Liver (tissue), 9 donors: ENCODE data around the gene ZBTB4. TPM values are rescaled to one million over a fixed set of nuclear protein-coding genes. Genes with fewer than 3 reads are reported as not detected.

Source experiments
- DNase-seq: peaks from one replicate; pipeline ENCODE4 v3.0.0-alpha.2; 2017; ENCODE audit warnings: low spot score
- H3K27ac ChIP-seq, 2 donors: one replicate each; pipeline ENCODE4 v1.7.0; 2013; ENCODE audit warnings: inconsistent platforms in 2 of 2, low read length in 2 of 2, control low read depth in 1 of 2, low read depth in 1 of 2, mild to moderate bottlenecking in 1 of 2
- H3K27me3 ChIP-seq, 4 donors: one replicate each; pipeline versions ENCODE4 v1.6.1 to v1.7.0; 2013; ENCODE audit warnings: low read length in 3 of 4, inconsistent platforms in 1 of 4, mild to moderate bottlenecking in 1 of 4, moderate library complexity in 1 of 4; ENCODE audit not compliant: control insufficient read depth in 4 of 4, insufficient read depth in 4 of 4
- H3K36me3 ChIP-seq, 4 donors: one replicate each; pipeline versions ENCODE4 v1.6.1 to v1.7.0; 2013; ENCODE audit warnings: low read length in 3 of 4, mild to moderate bottlenecking in 3 of 4, low read depth in 1 of 4, moderate library complexity in 1 of 4; ENCODE audit not compliant: control insufficient read depth in 4 of 4, insufficient read depth in 3 of 4
- H3K4me1 ChIP-seq, 4 donors: one replicate each; pipeline versions ENCODE4 v1.6.1 to v1.7.0; 2013; ENCODE audit warnings: low read length in 3 of 4, mild to moderate bottlenecking in 3 of 4, moderate library complexity in 1 of 4; ENCODE audit not compliant: control insufficient read depth in 4 of 4, insufficient read depth in 4 of 4
- H3K4me3 ChIP-seq, 3 donors: one replicate each; pipeline versions ENCODE4 v1.6.1 to v1.7.0; 2013; ENCODE audit warnings: low read length in 3 of 3, control low read depth in 1 of 3, low read depth in 1 of 3, mild to moderate bottlenecking in 1 of 3
- H3K9ac ChIP-seq, 2 donors: one replicate each; pipeline ENCODE4 v1.7.0; 2013; ENCODE audit warnings: low read length in 2 of 2, mild to moderate bottlenecking in 2 of 2, moderate library complexity in 2 of 2, control low read depth in 1 of 2, low read depth in 1 of 2
- H3K9me3 ChIP-seq, 4 donors: one replicate each; pipeline versions ENCODE4 v1.6.1 to v1.7.0; 2013; ENCODE audit warnings: low read length in 3 of 4; ENCODE audit not compliant: control insufficient read depth in 4 of 4
- CTCF ChIP-seq: fragments of 150-350 bp; IDR thresholded peaks from 2 replicates; pipeline ENCODE4 v1.5.1; 2017; ENCODE audit warnings: improper control_type of control experiment, low read depth, low read length; ENCODE audit not compliant: missing input control
- EGR1 ChIP-seq, 2 donors: IDR thresholded peaks; 2 replicates each; pipeline ENCODE4 v1.6.1; 2016 to 2018; ENCODE audit warnings: antibody characterized with exemption in 2 of 2, low read depth in 2 of 2
- FOXA1 ChIP-seq: IDR thresholded peaks from 2 replicates; pipeline ENCODE4 v1.6.1; 2016; ENCODE audit warnings: antibody characterized with exemption
- FOXA2 ChIP-seq: IDR thresholded peaks from 2 replicates; pipeline ENCODE4 v1.6.1; 2016; ENCODE audit warnings: antibody characterized with exemption
- GABPA ChIP-seq, 2 donors: IDR thresholded peaks in 1 of 2; conservative IDR thresholded peaks in 1 of 2; 2 replicates each; pipeline ENCODE4 v1.6.1; 2016; ENCODE audit warnings: antibody characterized with exemption in 2 of 2, mild to moderate bottlenecking in 1 of 2, moderate library complexity in 1 of 2
- HNF4G ChIP-seq: IDR thresholded peaks from 2 replicates; pipeline ENCODE4 v1.6.1; 2016; ENCODE audit warnings: antibody characterized with exemption
- NR2F2 ChIP-seq: IDR thresholded peaks from 2 replicates; pipeline ENCODE4 v1.6.1; 2016; ENCODE audit warnings: antibody characterized with exemption
- RAD21 ChIP-seq, 2 donors: IDR thresholded peaks; 2 replicates each; pipeline ENCODE4 v1.6.1; 2016; ENCODE audit warnings: antibody characterized with exemption in 2 of 2, mild to moderate bottlenecking in 2 of 2
- RXRA ChIP-seq, 2 donors: IDR thresholded peaks; 2 replicates each; pipeline ENCODE4 v1.6.1; 2017 to 2018; ENCODE audit warnings: antibody characterized with exemption in 2 of 2, mild to moderate bottlenecking in 1 of 2
- SP1 ChIP-seq: IDR thresholded peaks from 2 replicates; pipeline ENCODE4 v1.6.1; 2018; ENCODE audit warnings: antibody characterized with exemption, mild to moderate bottlenecking
- TAF1 ChIP-seq: conservative IDR thresholded peaks from 2 replicates; pipeline ENCODE4 v1.6.1; 2016; ENCODE audit warnings: antibody characterized with exemption, mild to moderate bottlenecking
- WGBS: extraction: QIAGEN DNeasy Blood & Tissue Kit; methylation state at CpG from one replicate; pipeline ENCODE4 v1.1.7; 2013; 5-methylcytosine and 5-hydroxymethylcytosine counted together
- polyA plus RNA-seq, 2 donors: library from polyadenylated mRNA; stranded (reverse) in 1 of 2; unstranded in 1 of 2; fragments of 200-250 nt in 1 of 2; fragments of >200 nt in 1 of 2; fragmentation: Nextera tagmentation in 1 of 2; extraction: Ambion mirVana in 1 of 2; gene quantifications; one replicate each; pipeline versions ENCODE4 v1.2.1 to v1.2.3, GENCODE V29; 2013 to 2015
- total RNA-seq, 2 donors: library from RNA; depleted of rRNA; stranded (reverse); fragments of >200 nt; gene quantifications; one replicate each; pipeline ENCODE4 v1.2.3, GENCODE V29; 2014
- TF ChIP-seq, protein P1 (sequence below): IDR thresholded peaks from 2 replicates; pipeline ENCODE4 v1.6.1; 2016; ENCODE audit warnings: antibody characterized with exemption
- donor health status: healthy.
- donor health status: healthy.
- donor health status: healthy.
- donor health status: healthy.
- donor health status: healthy.

Gene ZBTB4
- total and polyA plus RNA-seq, 4 donors: 1.5 to 6.0 (median 5.1) TPM

DNA sequence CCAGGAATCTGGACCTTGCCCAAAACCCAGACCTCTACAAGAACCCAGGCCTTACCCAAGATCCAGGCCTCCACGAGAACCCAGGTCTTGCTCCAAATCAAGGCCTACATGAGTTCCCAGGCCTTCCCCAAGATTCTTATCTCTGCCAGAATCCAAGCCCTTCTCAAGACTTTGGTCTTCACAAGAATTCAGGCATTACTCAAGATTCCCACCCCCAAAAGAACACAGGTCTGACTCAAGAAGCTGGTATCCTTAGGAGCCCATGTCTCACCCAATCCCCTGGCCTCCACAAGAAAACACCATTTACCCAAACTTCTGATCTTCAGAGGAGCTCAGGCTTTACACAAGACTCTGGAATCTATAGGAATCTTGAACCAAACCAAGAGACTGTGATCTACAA is 48.2 kb downstream of the ZBTB4 start:
- Histone ChIP-seq H3K36me3 (no peaks in the 10 kb centered on the region), H3K27ac (no peak overlapping the region), H3K27me3 (no peaks in the 10 kb centered on the region), H3K4me1 (peaks cover 5 to 14% (median 13%) of the 10 kb centered on the region in 4 donors), H3K9me3 (no peaks in the 10 kb centered on the region), H3K9ac (no peak overlapping the region), H3K4me3 (no peak overlapping the region)
- 92% methylated on average over 1 of the region's 1 CpG for WGBS
- TF ChIP-seq RAD21 (IDR thresholded peaks at IDR 0.05): no peak
- DNase-seq: no peak

GRCh38 chr17:7429722-7430121 is 49.7 kb downstream of the ZBTB4 start:
- H3K9me3 ChIP-seq: no peaks in the 10 kb centered on the region
- DNase-seq: no peak
- no peaks in the 10 kb centered on the region for H3K4me1 ChIP-seq
- no peaks in the 10 kb centered on the region for H3K36me3 ChIP-seq
- 91% methylated on average over 10 of the region's 10 CpGs for WGBS
- TF ChIP-seq FOXA2 (no peak), EGR1 (IDR thresholded peaks at IDR 0.05; ENCODE audit: low read depth in 2 of 2) (no peak), TAF1 (no peak), FOXA1 (no peak), CTCF (no peak), GABPA (IDR thresholded peaks at IDR 0.05 in 1 of 2, conservative IDR thresholded peaks at IDR 0.05 in 1 of 2) (no peak)
- TF ChIP-seq, protein P1, sequence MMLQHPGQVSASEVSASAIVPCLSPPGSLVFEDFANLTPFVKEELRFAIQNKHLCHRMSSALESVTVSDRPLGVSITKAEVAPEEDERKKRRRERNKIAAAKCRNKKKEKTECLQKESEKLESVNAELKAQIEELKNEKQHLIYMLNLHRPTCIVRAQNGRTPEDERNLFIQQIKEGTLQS: no peak
- no peaks in the 10 kb centered on the region for H3K27me3 ChIP-seq
- no peak overlapping the region for H3K27ac ChIP-seq
- no peak overlapping the region for H3K4me3 ChIP-seq
- H3K9ac ChIP-seq: no peak overlapping the region

- Histone ChIP-seq H3K9ac (no peak within 1 kb of the TSS), H3K27ac (no peak within 1 kb of the TSS), H3K9me3 (no peaks in the 10 kb centered on the region), H3K4me1 (no peaks in the 10 kb centered on the region), H3K4me3 (no peak within 1 kb of the TSS), H3K27me3 (no peaks in the 10 kb centered on the region), H3K36me3 (no peaks in the 10 kb centered on the region)
- no peak for TF ChIP-seq SP1
- no peak for DNase-seq
- 77% methylated on average over 5 of the region's 5 CpGs for WGBS
These were observed 50.9 kb downstream of the ZBTB4 start, which contains the start of gene SPEM3 for GRCh38 chr17:7428557-7428956. SPEM3 (plus strand) TSS chr17:7428857; CDS start chr17:7428903, 46 bp downstream.

- H3K9ac ChIP-seq: no peak overlapping the region
- 88% methylated on average over 7 of the region's 7 CpGs for WGBS
- H3K36me3 ChIP-seq: no peaks in the 10 kb centered on the region
- H3K4me3 ChIP-seq: no peak overlapping the region
- no peaks in the 10 kb centered on the region for H3K9me3 ChIP-seq
- no peak for DNase-seq
- TF ChIP-seq RXRA (IDR thresholded peaks at IDR 0.05): no peak
- TF ChIP-seq HNF4G: no peak
- TF ChIP-seq NR2F2: no peak
- no peak for TF ChIP-seq FOXA1
- TF ChIP-seq RAD21 (IDR thresholded peaks at IDR 0.05): no peak
- no peaks in the 10 kb centered on the region for H3K4me1 ChIP-seq
- H3K27me3 ChIP-seq: no peaks in the 10 kb centered on the region
- no peak overlapping the region for H3K27ac ChIP-seq
These were observed 51.9 kb downstream of the ZBTB4 start for GRCh38 chr17:7427549-7427948.
